HepG2 (cell line): ENCODE results near the gene TXLNA. TPM values are rescaled to one million over a fixed set of nuclear protein-coding genes. Genes with fewer than 3 reads are reported as not detected.

ENCODE experiments used
- ATAC-seq: fragments of 200-7000 bp; cut with Tn5 transposase; 3 replicates; pipeline ENCODE4 v1.9.1; 2020; ENCODE audit warnings: mild to moderate bottlenecking, moderate library complexity
- BruUV-seq: library from RNA; stranded (reverse); fragments of 400-500 nt; replicated peaks from 2 replicates; lab custom pipeline; 2021; lab: Mats Ljungman, UMichigan
- CTCF ChIA-PET: fragments of 300-600 bp; formaldehyde crosslinking; extraction: SDS; loops from one replicate; lab custom pipeline; 2021; ENCODE audit warnings: low total read pairs, inconsistent platforms, low intra/inter-chr PET ratio; lab: Yijun Ruan, JAX
- POLR2A ChIA-PET: fragments of 350-600 bp; sonication (Branson Sonifier 250); formaldehyde crosslinking; loops from one replicate; lab custom pipeline; 2020; ENCODE audit warnings: antibody characterized with exemption, inconsistent platforms; lab: Yijun Ruan, JAX
- DNase-seq: peaks from one replicate; pipeline ENCODE4 v3.0.0-alpha.2; 2015; ENCODE audit warnings: low spot score
- FAIRE-seq: peaks from 3 replicates; lab custom pipeline; 2011; peaks lifted over from hg19 to GRCh38; lab: Jason Lieb, UNC
- H2AFZ ChIP-seq: one replicate; pipeline ENCODE4 v1.6.1; 2011; ENCODE audit warnings: low read length, inconsistent platforms
- H3K27ac ChIP-seq: fragments of 300-600 bp; 3 replicates; pipeline ENCODE4 v1.8.0; 2011; ENCODE audit warnings: mixed run types, mild to moderate bottlenecking, mixed read lengths, low read length, inconsistent platforms; ENCODE audit not compliant: insufficient read depth; ENCODE audit errors: extremely low read length
- H3K27me3 ChIP-seq, 2 experiments: fragments of 200-600 bp in 1 of 2; 2 replicates in 1 of 2; 3 replicates in 1 of 2; pipeline versions ENCODE4 v1.6.0 to v1.8.0; 2011; ENCODE audit warnings: low read length in 2 of 2, mild to moderate bottlenecking in 2 of 2, moderate library complexity in 2 of 2, inconsistent platforms in 1 of 2; ENCODE audit not compliant: insufficient read depth in 2 of 2, control insufficient read depth in 1 of 2
- H3K36me3 ChIP-seq, 2 experiments: fragments of 200-600 bp in 1 of 2; replicated peaks in 1 of 2; 2 replicates in 1 of 2; 3 replicates in 1 of 2; pipeline versions ENCODE4 v1.5.1 to v1.8.0; 2011; ENCODE audit warnings: low read length in 2 of 2, inconsistent platforms in 1 of 2; ENCODE audit not compliant: insufficient read depth in 2 of 2, control insufficient read depth in 1 of 2
- H3K4me1 ChIP-seq: 2 replicates; pipeline ENCODE4 v1.5.1; 2012; ENCODE audit warnings: low read length, inconsistent platforms; ENCODE audit not compliant: insufficient read depth
- H3K4me2 ChIP-seq: 2 replicates; pipeline ENCODE4 v1.6.0; 2011; ENCODE audit warnings: low read depth, low read length, inconsistent platforms
- H3K4me3 ChIP-seq, 3 experiments: fragments of 200-600 bp in 1 of 3; sonication (generic), shearing (Covaris generic) in 1 of 3; replicated peaks in 1 of 3; 2 replicates each; pipeline ENCODE4 v1.5.1; 2011 to 2016; ENCODE audit warnings: low read length in 3 of 3, inconsistent platforms in 2 of 3, low read depth in 2 of 3, mild to moderate bottlenecking in 2 of 3, control low read depth in 1 of 3, mixed read lengths in 1 of 3; ENCODE audit not compliant: insufficient read depth in 1 of 3
- H3K79me2 ChIP-seq: one replicate; pipeline ENCODE4 v1.6.1; 2011; ENCODE audit warnings: low read length, inconsistent platforms; ENCODE audit not compliant: insufficient read depth
- H3K9ac ChIP-seq: 2 replicates; pipeline ENCODE4 v1.6.0; 2011; ENCODE audit warnings: mild to moderate bottlenecking, low read depth, low read length, inconsistent platforms; ENCODE audit not compliant: insufficient read depth
- H3K9me3 ChIP-seq: 2 replicates; pipeline ENCODE4 v1.5.1; 2012; ENCODE audit warnings: mild to moderate bottlenecking, low read length
- H4K20me1 ChIP-seq: 2 replicates; pipeline ENCODE4 v1.6.0; 2011; ENCODE audit warnings: inconsistent platforms, mild to moderate bottlenecking, low read length, moderate library complexity; ENCODE audit not compliant: insufficient read depth
- NCOR1 ChIP-seq: fragments of 200-600 bp; sonication (generic); IDR thresholded peaks from 2 replicates; pipeline ENCODE4 v1.7.0; 2017; ENCODE audit warnings: antibody characterized with exemption, low read length, borderline replicate concordance
- RARG ChIP-seq: sonication (generic); formaldehyde crosslinking; IDR thresholded peaks from 2 replicates; pipeline ENCODE4 v1.4.0; 2020; ENCODE audit warnings: low read depth, mild to moderate bottlenecking, missing genetic modification reagents
- ZNF577 ChIP-seq: sonication (generic); formaldehyde crosslinking; IDR thresholded peaks from 2 replicates; pipeline ENCODE4 v1.4.0; 2020; ENCODE audit warnings: mild to moderate bottlenecking, low read depth, missing genetic modification reagents, borderline replicate concordance
- ZNF7 ChIP-seq: IDR thresholded peaks from 2 replicates; pipeline ENCODE4 v1.6.1; 2016; ENCODE audit warnings: missing biosample characterization, missing genetic modification reagents
- WGBS: methylation state at CpG from one replicate; pipeline ENCODE4 v1.1.6; 2017; ENCODE audit warnings: low lambda C conversion rate; 5-methylcytosine and 5-hydroxymethylcytosine counted together
- in situ Hi-C: cut with HindIII; loops from 2 replicates; pipeline ENCODE4 v1.10.0; 2017; ENCODE audit warnings: low pct_unique_long_range_greater_than_20kb; ENCODE audit not compliant: extremely low pct_ligation_motif_present
- intact Hi-C: fragments of 100-400 bp; cut with micrococcal nuclease; formaldehyde crosslinking; loops from one replicate; pipeline ENCODE4 v1.10.0; 2022; ENCODE audit not compliant: unreplicated experiment
- polyA plus RNA-seq, 8 experiments: library from polyadenylated mRNA; depleted of rRNA in 3 of 8; stranded (reverse) in 7 of 8; unstranded in 1 of 8; fragments of >200 nt; fragmentation: Illumina TruSeq in 4 of 8; extraction: Trizol in 4 of 8; gene quantifications; 2 replicates each; pipeline versions ENCODE4 v1.2.1 to v1.2.3, GENCODE V29; 2011 to 2016; ENCODE audit warnings: low read depth in 4 of 8, missing spikeins in 1 of 8, mixed read lengths in 1 of 8; ENCODE audit not compliant: insufficient read depth in 1 of 8
- total RNA-seq, 5 experiments: library from RNA; depleted of rRNA; stranded (reverse); fragments of >200 nt; fragmentation: Illumina TruSeq; extraction: Trizol; gene quantifications; 2 replicates each; pipeline ENCODE4 v1.2.3, GENCODE V29; 2016; ENCODE audit warnings: low read depth in 1 of 5
- TF ChIP-seq, protein P1 (sequence below): sonication (generic); formaldehyde crosslinking; IDR thresholded peaks from 2 replicates; pipeline ENCODE4 v1.4.0; 2020; ENCODE audit warnings: missing genetic modification reagents
- TF ChIP-seq, protein P2 (sequence below): sonication (generic); formaldehyde crosslinking; IDR thresholded peaks from 2 replicates; pipeline ENCODE4 v1.5.1; 2020; ENCODE audit warnings: missing genetic modification reagents, mild to moderate bottlenecking, borderline replicate concordance
- TF ChIP-seq, protein P3 (sequence below): sonication (generic); formaldehyde crosslinking; IDR thresholded peaks from 2 replicates; pipeline ENCODE4 v1.4.0; 2020; ENCODE audit warnings: mild to moderate bottlenecking, missing genetic modification reagents, borderline replicate concordance

Gene TXLNA
- total and polyA plus RNA-seq, 2 of the 13 experiments (the other 11 are each of a cell fraction or from before 2014, with no cell fraction given): 29.6 to 67.8 TPM

DNA sequence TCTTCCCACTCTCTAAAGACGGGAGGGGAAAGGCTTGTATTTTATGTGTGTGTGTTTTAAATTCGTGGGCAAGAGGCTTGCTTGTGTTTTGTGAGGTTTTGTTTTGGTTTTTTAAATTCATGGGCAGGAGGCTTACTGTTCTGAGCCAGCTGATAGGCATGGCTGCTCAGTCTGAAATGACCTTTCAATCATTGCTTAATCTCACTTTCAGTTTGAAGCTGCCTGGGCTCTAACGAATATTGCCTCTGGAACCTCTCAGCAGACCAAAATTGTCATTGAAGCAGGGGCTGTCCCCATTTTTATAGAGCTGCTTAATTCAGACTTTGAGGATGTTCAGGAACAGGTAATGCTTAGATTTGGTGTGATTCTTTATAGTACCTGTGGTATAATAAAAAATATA lies 20.3 kb upstream of the TXLNA start:
- Histone ChIP-seq H3K79me2 (peaks cover 4% of the 10 kb centered on the region), H3K27ac (no peak overlapping the region), H4K20me1 (no peaks in the 10 kb centered on the region), H2AFZ (no peak overlapping the region), H3K9ac (no peak overlapping the region), H3K4me3 (no peak overlapping the region), H3K4me2 (no peak overlapping the region), H3K27me3 (no peaks in the 10 kb centered on the region), H3K4me1 (no peaks in the 10 kb centered on the region), H3K9me3 (no peaks in the 10 kb centered on the region), H3K36me3 (peaks cover 21 to 79% of the 10 kb centered on the region in 2 experiments; a peak in 4 of 5 replicates)
- ChIA-PET POLR2A (no interaction called here), CTCF (no interaction called here)
- 78% methylated on average over 3 of the region's 3 CpGs for WGBS
- TF ChIP-seq ZNF7 (CRISPR knock-in tag): no peak
- TF ChIP-seq, protein P1, sequence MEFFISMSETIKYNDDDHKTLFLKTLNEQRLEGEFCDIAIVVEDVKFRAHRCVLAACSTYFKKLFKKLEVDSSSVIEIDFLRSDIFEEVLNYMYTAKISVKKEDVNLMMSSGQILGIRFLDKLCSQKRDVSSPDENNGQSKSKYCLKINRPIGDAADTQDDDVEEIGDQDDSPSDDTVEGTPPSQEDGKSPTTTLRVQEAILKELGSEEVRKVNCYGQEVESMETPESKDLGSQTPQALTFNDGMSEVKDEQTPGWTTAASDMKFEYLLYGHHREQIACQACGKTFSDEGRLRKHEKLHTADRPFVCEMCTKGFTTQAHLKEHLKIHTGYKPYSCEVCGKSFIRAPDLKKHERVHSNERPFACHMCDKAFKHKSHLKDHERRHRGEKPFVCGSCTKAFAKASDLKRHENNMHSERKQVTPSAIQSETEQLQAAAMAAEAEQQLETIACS: no peak
- TF ChIP-seq ZNF577 (CRISPR knock-in tag): no peak
- TF ChIP-seq NCOR1: no peak
- TF ChIP-seq, protein P2, sequence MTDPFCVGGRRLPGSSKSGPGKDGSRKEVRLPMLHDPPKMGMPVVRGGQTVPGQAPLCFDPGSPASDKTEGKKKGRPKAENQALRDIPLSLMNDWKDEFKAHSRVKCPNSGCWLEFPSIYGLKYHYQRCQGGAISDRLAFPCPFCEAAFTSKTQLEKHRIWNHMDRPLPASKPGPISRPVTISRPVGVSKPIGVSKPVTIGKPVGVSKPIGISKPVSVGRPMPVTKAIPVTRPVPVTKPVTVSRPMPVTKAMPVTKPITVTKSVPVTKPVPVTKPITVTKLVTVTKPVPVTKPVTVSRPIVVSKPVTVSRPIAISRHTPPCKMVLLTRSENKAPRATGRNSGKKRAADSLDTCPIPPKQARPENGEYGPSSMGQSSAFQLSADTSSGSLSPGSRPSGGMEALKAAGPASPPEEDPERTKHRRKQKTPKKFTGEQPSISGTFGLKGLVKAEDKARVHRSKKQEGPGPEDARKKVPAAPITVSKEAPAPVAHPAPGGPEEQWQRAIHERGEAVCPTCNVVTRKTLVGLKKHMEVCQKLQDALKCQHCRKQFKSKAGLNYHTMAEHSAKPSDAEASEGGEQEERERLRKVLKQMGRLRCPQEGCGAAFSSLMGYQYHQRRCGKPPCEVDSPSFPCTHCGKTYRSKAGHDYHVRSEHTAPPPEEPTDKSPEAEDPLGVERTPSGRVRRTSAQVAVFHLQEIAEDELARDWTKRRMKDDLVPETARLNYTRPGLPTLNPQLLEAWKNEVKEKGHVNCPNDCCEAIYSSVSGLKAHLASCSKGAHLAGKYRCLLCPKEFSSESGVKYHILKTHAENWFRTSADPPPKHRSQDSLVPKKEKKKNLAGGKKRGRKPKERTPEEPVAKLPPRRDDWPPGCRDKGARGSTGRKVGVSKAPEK (CRISPR knock-in tag): no peak
- TF ChIP-seq RARG (CRISPR knock-in tag): no peak
- TF ChIP-seq, protein P3, sequence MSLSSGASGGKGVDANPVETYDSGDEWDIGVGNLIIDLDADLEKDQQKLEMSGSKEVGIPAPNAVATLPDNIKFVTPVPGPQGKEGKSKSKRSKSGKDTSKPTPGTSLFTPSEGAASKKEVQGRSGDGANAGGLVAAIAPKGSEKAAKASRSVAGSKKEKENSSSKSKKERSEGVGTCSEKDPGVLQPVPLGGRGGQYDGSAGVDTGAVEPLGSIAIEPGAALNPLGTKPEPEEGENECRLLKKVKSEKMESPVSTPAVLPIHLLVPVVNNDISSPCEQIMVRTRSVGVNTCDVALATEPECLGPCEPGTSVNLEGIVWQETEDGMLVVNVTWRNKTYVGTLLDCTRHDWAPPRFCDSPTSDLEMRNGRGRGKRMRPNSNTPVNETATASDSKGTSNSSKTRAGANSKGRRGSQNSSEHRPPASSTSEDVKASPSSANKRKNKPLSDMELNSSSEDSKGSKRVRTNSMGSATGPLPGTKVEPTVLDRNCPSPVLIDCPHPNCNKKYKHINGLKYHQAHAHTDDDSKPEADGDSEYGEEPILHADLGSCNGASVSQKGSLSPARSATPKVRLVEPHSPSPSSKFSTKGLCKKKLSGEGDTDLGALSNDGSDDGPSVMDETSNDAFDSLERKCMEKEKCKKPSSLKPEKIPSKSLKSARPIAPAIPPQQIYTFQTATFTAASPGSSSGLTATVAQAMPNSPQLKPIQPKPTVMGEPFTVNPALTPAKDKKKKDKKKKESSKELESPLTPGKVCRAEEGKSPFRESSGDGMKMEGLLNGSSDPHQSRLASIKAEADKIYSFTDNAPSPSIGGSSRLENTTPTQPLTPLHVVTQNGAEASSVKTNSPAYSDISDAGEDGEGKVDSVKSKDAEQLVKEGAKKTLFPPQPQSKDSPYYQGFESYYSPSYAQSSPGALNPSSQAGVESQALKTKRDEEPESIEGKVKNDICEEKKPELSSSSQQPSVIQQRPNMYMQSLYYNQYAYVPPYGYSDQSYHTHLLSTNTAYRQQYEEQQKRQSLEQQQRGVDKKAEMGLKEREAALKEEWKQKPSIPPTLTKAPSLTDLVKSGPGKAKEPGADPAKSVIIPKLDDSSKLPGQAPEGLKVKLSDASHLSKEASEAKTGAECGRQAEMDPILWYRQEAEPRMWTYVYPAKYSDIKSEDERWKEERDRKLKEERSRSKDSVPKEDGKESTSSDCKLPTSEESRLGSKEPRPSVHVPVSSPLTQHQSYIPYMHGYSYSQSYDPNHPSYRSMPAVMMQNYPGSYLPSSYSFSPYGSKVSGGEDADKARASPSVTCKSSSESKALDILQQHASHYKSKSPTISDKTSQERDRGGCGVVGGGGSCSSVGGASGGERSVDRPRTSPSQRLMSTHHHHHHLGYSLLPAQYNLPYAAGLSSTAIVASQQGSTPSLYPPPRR (CRISPR knock-in tag): no peak
- BruUV-seq: no TSS peak
- intact Hi-C loops (no loop called here), in situ Hi-C loops (no loop called here)
- FAIRE-seq: no peak
- no peak for DNase-seq
- no peak for ATAC-seq
